Inflammatory macrophage (primary cell): Measurements from ENCODE around the gene DYNC1H1.

Experiments used
- DNase-seq, 2 donors: peaks; one replicate each; pipeline ENCODE4 v3.0.0-alpha.2; 2020 to 2022

The DYNC1H1 gene

GRCh38 chr14:101945171-101945570 is 19.2 kb upstream of the DYNC1H1 start:
- peak; percentile 13 to 41 for DNase-seq

GRCh38 chr14:101947577-101947903 is 16.8 kb upstream of the DYNC1H1 start:
- DNase-seq: no peak

GRCh38 chr14:101947904-101948665 is 16.3 kb upstream of the DYNC1H1 start:
- DNase-seq: peak; percentile 100

- DNase-seq: no peak
Observed at GRCh38 chr14:101948666-101949216, 15.6 kb upstream of the DYNC1H1 start.

GRCh38 chr14:101950100-101950499 is 14.3 kb upstream of the DYNC1H1 start:
- no peak for DNase-seq

GRCh38 chr14:101950516-101951215 is 13.7 kb upstream of the DYNC1H1 start:
- no peak for DNase-seq

GRCh38 chr14:101953151-101953550 is 11.2 kb upstream of the DYNC1H1 start:
- no peak for DNase-seq

GRCh38 chr14:101954501-101954900 is 9.9 kb upstream of the DYNC1H1 start:
- no peak for DNase-seq

GRCh38 chr14:101955695-101956161 is 8.6 kb upstream of the DYNC1H1 start:
- no peak for DNase-seq

- no peak for DNase-seq
Observed at GRCh38 chr14:101956179-101956885, 8.0 kb upstream of the DYNC1H1 start.

- no peak for DNase-seq
Observed at GRCh38 chr14:101957406-101958234, 6.8 kb upstream of the DYNC1H1 start.

- no peak for DNase-seq
Observed at GRCh38 chr14:101958418-101959180, 5.8 kb upstream of the DYNC1H1 start.

GRCh38 chr14:101959277-101959676 is 5.1 kb upstream of the DYNC1H1 start:
- no peak for DNase-seq

GRCh38 chr14:101960225-101960624 is 4.1 kb upstream of the DYNC1H1 start:
- DNase-seq: no peak

GRCh38 chr14:101961011-101961721 is 3.2 kb upstream of the DYNC1H1 start:
- peak; percentile 76 to 82 for DNase-seq

- no peak for DNase-seq
Observed at GRCh38 chr14:101961746-101962502, 2.4 kb upstream of the DYNC1H1 start.

GRCh38 chr14:101962503-101962874 is 1.9 kb upstream of the DYNC1H1 start:
- no peak for DNase-seq

- no peak for DNase-seq
Observed at GRCh38 chr14:101963052-101963451, 1.3 kb upstream of the DYNC1H1 start.

GRCh38 chr14:101963656-101964296 is 597 bp upstream of the DYNC1H1 start:
- no peak for DNase-seq

GRCh38 chr14:101965181-101965544 is 790 bp downstream of the DYNC1H1 start:
- DNase-seq: peak; percentile 79 to 82
